Peyer's patch (tissue), 4 donors: Measurements from ENCODE around the gene ATP8B4. TPM values are rescaled to one million over a fixed set of nuclear protein-coding genes. Genes with fewer than 3 reads are reported as not detected.

Experiments
- DNase-seq, 3 donors: peaks; one replicate each; pipeline ENCODE4 v3.0.0-alpha.2; 2017 to 2019
- H3K27ac ChIP-seq, 4 donors: fragments of 200-600 bp; sonication (generic); one replicate each; pipeline ENCODE4 v1.5.1; 2016 to 2019
- H3K27me3 ChIP-seq, 2 donors: fragments of 200-600 bp; sonication (generic); one replicate each; pipeline ENCODE4 v1.5.1; 2019
- H3K36me3 ChIP-seq, 3 donors: fragments of 200-600 bp; sonication (generic); one replicate each; pipeline ENCODE4 v1.5.1; 2016 to 2019
- H3K4me1 ChIP-seq, 4 donors: fragments of 200-600 bp; sonication (generic); one replicate each; pipeline ENCODE4 v1.5.1; 2016 to 2019
- H3K4me3 ChIP-seq, 4 donors: fragments of 200-600 bp; sonication (generic); 1 replicate in 3 of 4; 2 replicates in 1 of 4; pipeline ENCODE4 v1.5.1; 2016 to 2019; ENCODE audit warnings: mild to moderate bottlenecking in 1 of 4
- H3K9me3 ChIP-seq, 4 donors: fragments of 200-600 bp; sonication (generic); one replicate each; pipeline ENCODE4 v1.5.1; 2016 to 2019; ENCODE audit warnings: mild to moderate bottlenecking in 1 of 4
- POLR2A ChIP-seq, 2 donors: fragments of 450-650 bp; IDR thresholded peaks; one replicate each; pipeline ENCODE4 v1.5.1; 2017; ENCODE audit warnings: antibody characterized with exemption in 2 of 2, mild to moderate bottlenecking in 2 of 2, moderate library complexity in 2 of 2
- total RNA-seq, 4 donors: library from RNA; depleted of rRNA; stranded (reverse); fragments of >200 nt; gene quantifications; one replicate each; pipeline ENCODE4 v1.1.0, GENCODE V29; 2016
- TF ChIP-seq, protein P1 (sequence below), 6 experiments: fragments of 450-650 bp in 4 of 6; fragments of 200-600 bp in 2 of 6; sonication (generic) in 1 of 6; IDR thresholded peaks; one replicate each; pipeline ENCODE4 v1.5.1; 2017 to 2019; ENCODE audit warnings: antibody characterized with exemption in 6 of 6, mild to moderate bottlenecking in 3 of 6, moderate library complexity in 1 of 6

Gene ATP8B4
- total RNA-seq, 4 donors from 2014 or later, result 1.4 to 13.2 (median 8.7) TPM

DNA sequence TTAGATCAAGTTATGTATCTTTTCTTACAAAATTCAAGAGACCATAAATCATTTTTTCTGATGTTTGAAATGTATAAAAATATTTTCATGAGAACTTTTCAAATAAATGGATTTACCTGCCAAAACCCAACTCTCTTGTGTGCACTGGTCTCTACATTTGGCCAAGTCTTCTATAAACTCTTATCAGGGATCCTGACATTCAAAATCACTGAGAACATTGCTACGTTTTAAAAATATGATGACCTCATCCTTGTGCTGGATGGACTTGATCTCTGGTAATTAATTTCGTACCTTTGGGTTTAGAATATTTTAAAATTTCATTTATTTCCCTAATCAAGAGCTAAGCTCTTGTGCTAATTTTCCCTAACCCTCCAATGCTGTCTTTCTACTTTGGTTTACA is 127.4 kb downstream of the ATP8B4 start:
- no peaks in the 10 kb centered on the region for H3K36me3 ChIP-seq
- no peak overlapping the region for H3K4me3 ChIP-seq
- no peaks in the 10 kb centered on the region for H3K9me3 ChIP-seq
- no peak overlapping the region for H3K27ac ChIP-seq
- no peaks in the 10 kb centered on the region for H3K27me3 ChIP-seq
- TF ChIP-seq POLR2A (IDR thresholded peaks at IDR 0.05), result no peak
- TF ChIP-seq, protein P1, sequence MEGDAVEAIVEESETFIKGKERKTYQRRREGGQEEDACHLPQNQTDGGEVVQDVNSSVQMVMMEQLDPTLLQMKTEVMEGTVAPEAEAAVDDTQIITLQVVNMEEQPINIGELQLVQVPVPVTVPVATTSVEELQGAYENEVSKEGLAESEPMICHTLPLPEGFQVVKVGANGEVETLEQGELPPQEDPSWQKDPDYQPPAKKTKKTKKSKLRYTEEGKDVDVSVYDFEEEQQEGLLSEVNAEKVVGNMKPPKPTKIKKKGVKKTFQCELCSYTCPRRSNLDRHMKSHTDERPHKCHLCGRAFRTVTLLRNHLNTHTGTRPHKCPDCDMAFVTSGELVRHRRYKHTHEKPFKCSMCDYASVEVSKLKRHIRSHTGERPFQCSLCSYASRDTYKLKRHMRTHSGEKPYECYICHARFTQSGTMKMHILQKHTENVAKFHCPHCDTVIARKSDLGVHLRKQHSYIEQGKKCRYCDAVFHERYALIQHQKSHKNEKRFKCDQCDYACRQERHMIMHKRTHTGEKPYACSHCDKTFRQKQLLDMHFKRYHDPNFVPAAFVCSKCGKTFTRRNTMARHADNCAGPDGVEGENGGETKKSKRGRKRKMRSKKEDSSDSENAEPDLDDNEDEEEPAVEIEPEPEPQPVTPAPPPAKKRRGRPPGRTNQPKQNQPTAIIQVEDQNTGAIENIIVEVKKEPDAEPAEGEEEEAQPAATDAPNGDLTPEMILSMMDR (IDR thresholded peaks at IDR 0.05), result no peak
- DNase-seq, result no peak
- no peaks in the 10 kb centered on the region for H3K4me1 ChIP-seq

DNA sequence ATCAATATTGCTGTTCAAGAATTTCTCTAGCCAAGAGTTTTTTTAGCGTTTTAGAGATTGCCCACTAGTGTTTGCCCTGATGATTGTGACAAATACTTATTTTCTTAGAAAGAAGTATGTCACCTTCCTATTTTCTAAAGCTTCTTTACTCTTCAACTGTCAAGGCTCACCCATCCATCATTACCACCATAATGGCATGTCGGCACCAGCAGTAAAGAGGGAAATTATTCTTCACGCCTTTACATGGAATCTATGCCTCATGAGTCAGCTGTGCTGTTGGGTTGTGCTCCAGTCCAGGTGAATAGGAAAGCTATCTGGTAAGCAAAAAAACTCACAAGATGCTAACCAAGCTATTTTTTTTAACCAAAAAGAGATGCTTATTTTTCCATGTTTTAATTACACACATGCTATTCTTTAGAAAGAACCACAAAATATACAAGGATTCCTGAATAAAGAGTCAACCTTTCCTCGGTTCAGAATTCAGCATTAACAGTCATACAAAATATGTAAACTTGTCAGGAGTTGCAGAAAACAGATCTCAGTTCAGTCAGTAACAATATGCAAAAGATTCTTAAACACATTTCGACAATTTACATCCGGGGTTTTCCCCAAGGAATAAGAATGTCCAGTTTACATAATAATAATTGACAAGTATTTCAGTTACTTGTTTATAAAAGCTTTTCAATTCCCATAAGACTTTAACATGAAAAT is 128.0 kb downstream of the ATP8B4 start:
- DNase-seq, result no peak
- Histone ChIP-seq H3K27ac (no peak overlapping the region), H3K27me3 (no peaks in the 10 kb centered on the region), H3K4me3 (no peak overlapping the region), H3K9me3 (no peaks in the 10 kb centered on the region), H3K4me1 (no peaks in the 10 kb centered on the region), H3K36me3 (no peaks in the 10 kb centered on the region)
- TF ChIP-seq POLR2A (IDR thresholded peaks at IDR 0.05), result no peak
- TF ChIP-seq, protein P1 (IDR thresholded peaks at IDR 0.05), result no peak

DNA sequence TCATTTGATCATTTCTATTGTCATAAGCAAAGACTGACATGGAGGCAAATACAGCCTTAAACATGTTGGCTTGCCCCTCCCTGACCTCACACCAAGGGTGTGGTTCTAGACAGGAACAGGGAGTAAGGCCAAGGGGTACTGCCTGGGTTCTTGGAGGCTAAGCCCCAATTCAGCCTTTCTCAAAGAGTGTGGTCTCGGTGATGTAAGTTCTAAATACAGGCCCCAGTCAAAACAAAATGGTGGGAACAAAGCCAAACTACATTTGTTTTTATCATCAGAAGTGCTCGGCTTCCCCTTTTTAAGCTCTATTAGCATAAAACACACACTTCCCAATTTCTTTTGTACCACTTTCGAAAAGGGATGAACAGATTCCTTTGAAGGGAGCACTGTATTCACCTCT is 129.5 kb downstream of the ATP8B4 start:
- Histone ChIP-seq H3K36me3 (no peaks in the 10 kb centered on the region), H3K4me1 (no peaks in the 10 kb centered on the region), H3K27ac (no peak overlapping the region), H3K4me3 (no peak overlapping the region), H3K27me3 (no peaks in the 10 kb centered on the region), H3K9me3 (no peaks in the 10 kb centered on the region)
- DNase-seq, result no peak
- no peak for TF ChIP-seq POLR2A (IDR thresholded peaks at IDR 0.05)
- TF ChIP-seq, protein P1 (IDR thresholded peaks at IDR 0.05), result no peak

DNA sequence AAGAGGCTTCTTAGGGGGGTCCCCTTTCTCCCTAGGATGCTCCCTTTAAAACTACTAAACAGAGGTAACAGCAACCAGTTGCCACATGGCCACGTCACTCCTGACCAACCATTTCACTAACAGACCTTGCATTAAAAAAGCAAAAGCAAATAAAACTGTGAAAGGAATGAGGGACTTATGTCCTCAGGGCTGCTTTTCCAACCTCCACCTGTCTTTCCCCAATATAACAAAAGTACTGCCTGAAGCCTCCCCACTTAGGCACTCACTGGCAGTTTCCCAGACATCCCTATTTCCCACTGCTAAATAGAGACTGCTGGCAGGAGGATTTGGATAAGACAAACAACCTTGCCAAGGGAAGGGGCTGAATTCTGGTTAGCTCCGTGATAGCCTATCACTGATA is 130.3 kb downstream of the ATP8B4 start:
- H3K27ac ChIP-seq, result no peak overlapping the region
- no peak overlapping the region for H3K4me3 ChIP-seq
- H3K4me1 ChIP-seq, result no peaks in the 10 kb centered on the region
- no peak for DNase-seq
- no peaks in the 10 kb centered on the region for H3K9me3 ChIP-seq
- no peaks in the 10 kb centered on the region for H3K36me3 ChIP-seq
- TF ChIP-seq, protein P1 (IDR thresholded peaks at IDR 0.05), result no peak
- no peak for TF ChIP-seq POLR2A (IDR thresholded peaks at IDR 0.05)
- H3K27me3 ChIP-seq, result no peaks in the 10 kb centered on the region

DNA sequence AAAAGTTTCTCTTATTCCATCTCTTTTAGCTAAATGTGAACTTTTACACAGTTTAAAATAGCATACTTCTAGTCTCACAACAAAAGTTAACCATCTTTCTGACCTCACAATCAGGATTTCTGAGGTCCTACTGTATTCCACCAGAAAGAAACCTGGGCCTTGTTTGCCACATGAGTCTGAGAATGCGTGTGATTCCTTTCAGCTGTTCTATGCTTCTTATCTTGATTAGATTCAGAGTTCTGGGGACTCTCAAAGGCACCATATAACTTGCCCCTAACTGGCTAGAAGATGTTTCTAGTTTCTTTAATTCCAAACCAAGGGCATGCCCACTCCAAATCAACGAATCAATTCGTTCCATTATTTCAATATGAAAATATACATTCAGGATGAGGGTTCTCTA is 131.1 kb downstream of the ATP8B4 start:
- Histone ChIP-seq H3K27me3 (no peaks in the 10 kb centered on the region), H3K9me3 (no peaks in the 10 kb centered on the region), H3K36me3 (no peaks in the 10 kb centered on the region), H3K27ac (no peak overlapping the region), H3K4me1 (no peaks in the 10 kb centered on the region), H3K4me3 (no peak overlapping the region)
- TF ChIP-seq POLR2A (IDR thresholded peaks at IDR 0.05), result no peak
- TF ChIP-seq, protein P1 (IDR thresholded peaks at IDR 0.05), result no peak
- no peak for DNase-seq
